ENCODE data around the gene PRKCG.

The PRKCG gene

DNA sequence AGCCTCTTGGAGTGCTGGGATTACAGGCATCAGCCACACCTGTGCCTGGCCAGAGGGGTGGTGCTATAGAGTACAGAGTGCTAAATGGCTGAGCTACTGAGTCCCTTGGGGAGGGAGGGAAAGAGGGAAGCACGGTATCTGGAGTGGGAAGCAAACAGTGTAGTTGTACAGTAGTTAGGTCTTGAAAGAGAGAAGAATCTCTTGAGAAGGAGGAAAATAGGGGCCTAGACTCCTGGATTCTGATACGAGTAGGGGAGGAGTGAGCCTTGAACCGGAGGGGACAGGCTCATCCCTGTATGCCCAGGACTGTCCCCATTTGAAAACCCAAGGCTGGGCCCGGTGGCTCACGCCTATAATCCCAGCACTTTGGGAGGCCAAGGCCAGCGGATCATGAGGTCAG is 9.2 kb upstream of the PRKCG start:
- DNase-seq (ENCODE audit: low read depth), result no peak

DNA sequence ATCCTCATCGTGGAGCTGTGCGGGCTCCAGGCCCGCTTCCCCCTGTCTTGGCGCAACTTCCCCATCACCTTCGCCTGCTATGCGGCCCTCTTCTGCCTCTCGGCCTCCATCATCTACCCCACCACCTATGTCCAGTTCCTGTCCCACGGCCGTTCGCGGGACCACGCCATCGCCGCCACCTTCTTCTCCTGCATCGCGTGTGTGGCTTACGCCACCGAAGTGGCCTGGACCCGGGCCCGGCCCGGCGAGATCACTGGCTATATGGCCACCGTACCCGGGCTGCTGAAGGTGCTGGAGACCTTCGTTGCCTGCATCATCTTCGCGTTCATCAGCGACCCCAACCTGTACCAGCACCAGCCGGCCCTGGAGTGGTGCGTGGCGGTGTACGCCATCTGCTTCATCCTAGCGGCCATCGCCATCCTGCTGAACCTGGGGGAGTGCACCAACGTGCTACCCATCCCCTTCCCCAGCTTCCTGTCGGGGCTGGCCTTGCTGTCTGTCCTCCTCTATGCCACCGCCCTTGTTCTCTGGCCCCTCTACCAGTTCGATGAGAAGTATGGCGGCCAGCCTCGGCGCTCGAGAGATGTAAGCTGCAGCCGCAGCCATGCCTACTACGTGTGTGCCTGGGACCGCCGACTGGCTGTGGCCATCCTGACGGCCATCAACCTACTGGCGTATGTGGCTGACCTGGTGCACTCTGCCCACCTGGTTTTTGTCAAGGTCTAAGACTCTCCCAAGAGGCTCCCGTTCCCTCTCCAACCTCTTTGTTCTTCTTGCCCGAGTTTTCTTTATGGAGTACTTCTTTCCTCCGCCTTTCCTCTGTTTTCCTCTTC is 8.0 kb upstream of the PRKCG start:
- no peak for DNase-seq (ENCODE audit: low read depth)

DNA sequence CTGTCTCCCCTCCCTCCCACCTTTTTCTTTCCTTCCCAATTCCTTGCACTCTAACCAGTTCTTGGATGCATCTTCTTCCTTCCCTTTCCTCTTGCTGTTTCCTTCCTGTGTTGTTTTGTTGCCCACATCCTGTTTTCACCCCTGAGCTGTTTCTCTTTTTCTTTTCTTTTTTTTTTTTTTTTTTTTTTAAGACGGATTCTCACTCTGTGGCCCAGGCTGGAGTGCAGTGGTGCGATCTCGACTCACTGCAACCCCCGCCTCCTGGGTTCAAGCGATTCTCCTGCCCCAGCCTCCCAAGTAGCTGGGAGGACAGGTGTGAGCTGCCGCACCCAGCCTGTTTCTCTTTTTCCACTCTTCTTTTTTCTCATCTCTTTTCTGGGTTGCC is 7.4 kb upstream of the PRKCG start:
- no peak for DNase-seq (ENCODE audit: low read depth)

DNA sequence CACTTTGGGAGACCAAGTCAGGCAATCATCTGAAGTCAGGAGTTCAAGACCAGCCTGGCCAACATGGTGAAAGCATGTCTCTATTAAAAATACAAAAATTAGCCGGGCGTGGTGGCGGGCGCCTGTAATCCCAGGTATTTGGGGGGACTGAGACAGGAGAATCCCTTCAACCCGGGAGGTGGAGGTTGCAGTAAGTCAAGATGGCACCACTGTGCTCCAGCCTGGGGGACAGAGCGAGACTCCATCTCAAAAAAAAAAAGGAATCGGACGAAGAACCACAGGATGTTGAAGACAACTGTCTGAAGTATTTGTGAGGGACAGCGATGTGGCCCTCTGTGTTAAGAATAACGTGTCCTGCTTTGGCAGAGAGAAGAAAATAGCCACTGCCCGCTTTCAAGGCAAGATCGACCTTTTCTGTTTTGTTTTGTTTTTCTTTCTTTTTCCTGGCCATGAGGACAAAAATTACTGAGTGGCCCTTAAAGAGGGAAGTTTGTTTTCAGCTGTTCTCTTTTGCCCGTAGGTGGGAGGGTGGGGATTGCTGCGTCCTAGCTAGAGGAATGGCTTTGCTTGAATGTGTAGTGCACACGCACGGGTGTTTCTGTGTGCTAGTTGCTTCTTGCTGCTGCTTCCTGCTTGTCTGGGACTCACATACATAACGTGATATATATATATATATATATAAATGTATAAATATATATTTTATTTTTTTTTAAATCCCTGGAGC is 6.2 kb upstream of the PRKCG start:
- DNase-seq (ENCODE audit: low read depth), result no peak

DNA sequence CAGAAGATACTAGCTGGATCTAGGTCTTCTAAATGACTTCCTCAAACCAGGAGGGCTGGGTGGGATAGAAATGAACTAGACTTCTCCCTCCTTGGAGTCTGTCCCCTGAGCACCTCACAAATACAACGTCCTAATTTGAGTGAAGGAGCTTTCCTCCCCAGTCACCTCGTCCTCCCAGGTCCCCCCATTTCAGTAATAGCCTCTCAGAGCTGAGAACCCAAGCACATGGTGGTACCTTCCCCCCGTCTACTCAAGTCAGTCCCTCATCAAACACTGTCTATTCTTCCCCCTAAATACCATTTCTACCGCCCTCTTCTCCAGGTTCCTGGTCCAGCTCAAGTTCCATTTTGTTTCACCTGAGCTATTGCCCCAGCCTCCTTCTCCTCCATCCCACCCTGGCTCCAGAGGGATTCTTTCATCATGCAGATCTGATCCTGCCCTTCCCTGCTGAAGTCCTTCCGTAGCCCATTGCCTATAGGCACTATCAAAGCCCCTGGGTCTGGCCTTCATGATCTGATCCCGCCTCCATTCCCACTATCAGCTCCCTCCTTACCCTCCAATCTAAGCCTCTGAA is 5.3 kb upstream of the PRKCG start:
- DNase-seq (ENCODE audit: low read depth), result no peak

DNA sequence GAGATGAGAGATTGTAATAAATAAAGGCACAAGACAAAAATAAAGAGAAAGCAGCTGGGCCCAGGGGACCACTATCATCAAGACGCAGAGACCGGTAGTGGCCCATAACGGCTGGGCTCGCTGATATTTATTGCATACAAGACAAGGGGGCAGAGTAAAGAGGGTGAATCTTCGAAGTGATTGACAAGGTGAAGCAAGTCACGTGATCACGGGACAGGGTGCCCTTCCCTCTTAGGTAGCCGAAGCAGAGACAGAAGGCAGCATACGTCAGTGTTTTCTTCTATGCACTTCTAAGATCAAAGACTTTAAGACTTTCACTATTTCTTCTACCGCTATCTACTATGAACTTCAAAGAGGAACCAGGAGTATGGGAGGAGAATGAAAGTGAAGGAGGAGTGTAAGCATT is 4.6 kb upstream of the PRKCG start:
- DNase-seq (ENCODE audit: low read depth), result no peak

DNA sequence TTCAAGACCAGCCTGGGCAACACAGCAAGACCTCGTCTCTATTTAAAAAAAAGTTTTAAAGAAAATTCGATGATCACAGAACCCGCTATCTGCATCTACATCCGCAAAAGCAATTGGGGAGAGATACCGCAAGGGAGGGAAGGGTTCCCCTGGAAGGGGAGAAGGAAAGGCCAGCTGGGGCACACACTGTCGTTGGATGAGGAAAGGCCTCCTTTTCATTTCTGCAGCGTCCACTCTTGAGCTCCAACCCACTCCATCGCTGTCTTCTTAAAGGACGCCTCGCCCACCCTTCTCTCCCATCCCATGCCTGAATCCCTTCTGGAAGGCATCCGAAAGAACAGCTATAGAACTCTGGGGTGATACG is 3.2 kb upstream of the PRKCG start:
- DNase-seq (ENCODE audit: low read depth), result no peak

DNA sequence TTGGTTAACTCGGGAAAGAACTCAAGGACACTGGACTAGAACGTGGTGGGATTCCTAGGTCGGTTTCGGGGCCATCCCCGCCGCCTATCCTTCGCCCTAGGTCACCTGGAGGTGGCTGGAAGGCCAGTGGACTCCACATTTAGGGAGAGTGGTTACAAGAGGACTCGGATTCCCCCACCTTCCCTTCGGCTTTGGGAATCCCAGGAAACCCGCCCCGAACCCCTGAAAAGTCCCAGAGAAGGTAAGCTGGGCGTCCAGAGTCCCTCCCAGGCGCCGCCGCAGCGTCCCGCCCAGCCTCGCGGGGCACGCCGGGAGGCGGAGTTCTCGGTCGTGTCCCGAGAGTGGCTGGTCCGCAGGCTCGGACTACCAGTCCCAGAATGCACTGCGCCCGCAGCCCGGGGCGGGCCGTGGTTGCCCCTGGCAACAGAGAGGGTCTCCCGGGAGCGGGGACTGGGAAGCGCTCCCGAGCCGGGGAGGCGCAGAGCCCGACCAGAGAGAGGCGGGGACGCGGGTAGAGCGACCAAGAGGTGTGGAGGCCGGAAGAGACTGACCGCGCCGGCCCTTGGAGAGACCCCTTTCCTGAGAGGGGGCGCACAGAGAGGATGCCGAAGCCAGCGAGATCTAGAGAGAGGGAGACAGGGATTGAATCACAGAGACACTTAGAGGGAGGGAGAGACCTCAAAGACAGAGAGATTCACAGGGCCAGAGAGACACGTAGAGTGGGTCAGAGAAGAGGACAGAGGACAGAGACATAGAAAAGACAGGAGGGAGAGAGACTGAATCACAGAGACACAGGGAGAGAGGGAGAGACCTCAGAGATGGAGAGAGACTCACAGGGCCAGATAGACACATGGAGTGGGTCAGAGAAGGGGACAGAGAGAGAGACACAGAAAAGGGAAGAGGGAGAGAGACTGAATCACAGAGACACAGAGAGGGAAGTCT is 2.6 kb upstream of the PRKCG start:
- DNase-seq (ENCODE audit: low read depth), result peak; percentile 74

DNA sequence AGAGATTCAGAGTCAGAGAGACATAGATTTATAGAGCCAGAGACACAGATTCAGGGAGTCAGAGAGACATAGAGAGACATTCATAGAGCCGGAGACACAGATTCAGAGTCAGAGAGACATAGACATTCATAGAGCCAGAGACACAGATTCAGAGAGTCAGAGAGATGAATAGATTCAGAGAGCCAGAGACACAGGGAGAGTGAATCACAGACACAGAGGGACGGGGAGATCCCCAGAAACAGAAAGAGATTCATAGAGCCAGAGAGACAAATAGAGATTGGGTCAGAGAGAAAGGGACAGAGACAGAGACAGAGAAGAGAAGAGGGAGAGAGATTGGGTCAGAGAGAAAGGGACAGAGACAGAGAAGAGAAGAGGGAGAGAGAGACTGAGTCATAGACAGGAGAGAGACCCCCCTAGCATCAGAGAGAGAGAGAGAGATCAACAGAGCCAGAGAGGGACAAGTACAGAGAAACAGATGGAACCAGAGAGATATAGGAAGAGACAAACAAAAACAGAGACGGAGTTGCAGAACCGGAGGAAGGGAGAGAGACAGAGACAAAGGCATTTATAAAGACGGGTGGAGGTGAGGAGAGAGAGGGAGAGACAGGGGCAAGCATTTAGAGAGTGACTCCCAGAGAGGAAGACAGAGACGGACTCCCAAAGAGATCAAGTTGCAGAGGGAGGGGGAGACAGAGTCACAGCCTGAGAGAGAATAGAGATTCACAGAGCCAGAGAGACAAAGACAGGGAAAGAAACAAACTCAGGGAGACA is 1.1 kb upstream of the PRKCG start:
- DNase-seq (ENCODE audit: low read depth), result no peak

DNA sequence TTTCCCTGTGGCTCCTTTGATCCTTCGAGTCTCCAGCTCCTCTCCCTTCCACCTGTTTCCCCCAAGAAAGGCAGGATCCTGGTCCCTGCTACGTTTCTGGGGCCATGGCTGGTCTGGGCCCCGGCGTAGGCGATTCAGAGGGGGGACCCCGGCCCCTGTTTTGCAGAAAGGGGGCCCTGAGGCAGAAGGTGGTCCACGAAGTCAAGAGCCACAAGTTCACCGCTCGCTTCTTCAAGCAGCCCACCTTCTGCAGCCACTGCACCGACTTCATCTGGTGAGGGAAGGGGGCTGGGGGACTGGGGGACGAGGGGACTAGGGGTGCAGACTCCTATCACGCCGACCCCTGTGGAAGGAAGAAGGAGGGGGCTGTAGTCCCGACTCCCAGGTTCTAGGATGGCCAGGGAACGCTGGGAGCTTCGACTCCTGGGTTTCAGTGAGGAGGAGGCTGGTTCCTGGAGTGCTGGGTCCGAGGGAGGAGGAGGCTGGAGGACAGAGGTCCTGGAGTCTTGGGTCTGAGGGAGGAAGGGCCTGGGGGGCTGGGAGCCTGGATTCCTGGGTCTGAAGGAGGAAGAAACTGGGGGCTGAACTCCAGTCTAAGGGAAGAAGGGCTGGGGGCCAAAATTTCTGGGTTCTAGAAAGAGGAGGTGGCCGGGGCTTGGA is 524 bp downstream of the PRKCG start:
- no peak for DNase-seq (ENCODE audit: low read depth)

DNA sequence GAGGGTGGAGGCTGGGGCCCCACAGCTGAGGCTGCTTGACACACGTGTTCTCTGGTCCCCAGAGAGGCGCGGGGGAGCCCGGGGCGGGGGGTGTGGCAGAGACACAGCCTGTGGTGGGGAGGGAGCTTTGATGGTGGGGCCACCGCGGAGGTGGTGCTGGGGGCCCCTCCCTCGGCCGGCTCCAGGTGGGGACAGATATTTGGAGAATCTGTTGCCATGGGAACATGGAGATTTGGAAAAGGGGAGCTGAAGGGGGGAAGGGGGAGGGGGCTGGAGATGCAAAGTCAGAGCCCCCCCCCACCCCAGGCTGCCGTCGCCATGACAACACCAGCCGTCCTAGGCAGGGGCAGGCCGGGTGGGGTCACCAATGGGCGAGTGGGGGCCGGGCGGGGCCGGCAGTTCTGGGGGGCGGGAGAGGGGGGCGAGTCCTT is 1.2 kb downstream of the PRKCG start:
- no peak for DNase-seq (ENCODE audit: low read depth)

DNA sequence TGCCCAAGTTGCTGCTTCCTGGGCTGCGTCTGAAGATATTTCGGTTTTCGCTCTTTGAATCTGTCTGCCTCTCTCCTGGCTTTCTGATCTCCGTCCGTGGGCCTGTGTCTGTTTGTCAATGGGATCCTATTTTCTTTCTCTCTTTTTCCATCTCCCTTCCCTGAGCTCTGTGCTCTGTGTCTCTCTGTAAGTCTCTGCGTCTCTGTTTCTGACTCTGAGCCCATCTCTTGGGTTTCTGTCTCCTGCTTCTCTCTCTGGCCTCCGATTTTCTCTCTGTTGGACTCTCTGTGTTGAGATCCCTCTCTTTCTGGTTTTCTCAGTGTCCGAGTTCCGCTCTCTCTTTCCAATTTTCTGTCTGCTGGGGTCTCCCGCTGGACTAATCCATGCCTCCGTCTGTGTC is 1.7 kb downstream of the PRKCG start:
- no peak for DNase-seq (ENCODE audit: low read depth)

DNA sequence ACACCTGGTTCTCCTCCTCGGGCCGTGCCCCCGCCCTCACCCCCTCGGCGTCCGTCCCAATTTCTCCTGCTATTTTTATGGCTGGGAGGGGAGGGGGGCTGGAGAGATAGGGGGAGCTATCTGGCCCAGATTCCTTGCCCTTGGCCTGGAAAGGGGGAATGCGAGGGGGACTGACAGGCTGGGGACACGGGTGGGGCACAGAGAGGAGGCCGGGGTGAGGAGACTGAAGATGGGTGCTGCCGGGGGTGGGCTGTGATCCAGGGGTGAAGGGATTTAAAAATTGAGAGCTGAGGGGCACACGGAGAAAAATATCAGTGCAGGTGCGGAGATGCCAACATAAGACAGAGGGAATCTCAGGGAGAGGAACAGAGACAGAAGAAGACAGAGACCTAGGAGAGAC is 2.3 kb downstream of the PRKCG start:
- DNase-seq (ENCODE audit: low read depth), result no peak

DNA sequence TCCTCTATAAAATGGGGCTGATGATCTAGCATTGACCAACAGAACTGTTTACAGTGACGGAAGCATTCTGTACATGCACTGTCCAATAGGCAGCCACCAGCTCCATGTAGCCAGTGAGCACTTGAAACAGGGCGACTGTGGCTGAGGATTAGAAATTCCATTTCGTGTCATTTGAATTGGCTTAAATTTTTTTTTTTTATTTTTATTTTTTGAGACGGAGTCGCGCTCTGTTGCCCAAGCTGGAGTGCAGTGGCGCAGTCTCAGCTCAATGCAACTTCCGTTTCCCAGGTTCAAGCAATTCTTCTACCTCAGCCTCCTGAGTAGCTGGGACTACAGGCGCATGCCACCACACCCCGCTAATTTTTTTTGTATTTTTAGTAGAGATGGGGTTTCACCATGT is 3.0 kb downstream of the PRKCG start:
- no peak for DNase-seq (ENCODE audit: low read depth)

DNA sequence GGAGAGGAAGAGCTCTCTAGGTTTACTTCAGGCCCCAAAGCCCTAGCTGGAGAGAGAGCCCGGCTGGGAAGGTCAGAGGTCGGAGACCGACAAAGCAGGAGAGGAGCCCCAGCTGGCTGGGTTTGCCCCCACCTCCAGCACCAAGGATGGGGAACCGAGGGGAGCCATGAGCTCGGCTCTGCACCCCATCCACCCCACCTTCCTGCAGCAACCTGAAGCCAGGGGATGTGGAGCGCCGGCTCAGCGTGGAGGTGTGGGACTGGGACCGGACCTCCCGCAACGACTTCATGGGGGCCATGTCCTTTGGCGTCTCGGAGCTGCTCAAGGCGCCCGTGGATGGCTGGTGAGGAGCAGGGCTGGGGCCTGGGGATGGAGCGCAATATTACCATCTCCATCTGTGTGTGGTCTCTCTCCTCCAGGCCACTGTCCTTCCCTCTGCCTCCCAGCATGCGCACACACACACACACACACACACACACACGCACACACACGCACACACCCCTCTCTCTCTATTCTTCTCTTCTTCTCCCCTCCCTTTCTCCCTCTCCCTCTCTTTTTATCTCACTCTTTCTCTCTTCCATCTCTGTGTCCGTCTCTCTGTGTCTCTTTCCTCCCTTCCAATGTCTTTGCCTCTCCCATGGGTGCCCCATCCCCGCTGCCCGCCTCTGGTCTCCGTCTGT is 10.4 kb downstream of the PRKCG start:
- no peak for DNase-seq (ENCODE audit: low read depth)

DNA sequence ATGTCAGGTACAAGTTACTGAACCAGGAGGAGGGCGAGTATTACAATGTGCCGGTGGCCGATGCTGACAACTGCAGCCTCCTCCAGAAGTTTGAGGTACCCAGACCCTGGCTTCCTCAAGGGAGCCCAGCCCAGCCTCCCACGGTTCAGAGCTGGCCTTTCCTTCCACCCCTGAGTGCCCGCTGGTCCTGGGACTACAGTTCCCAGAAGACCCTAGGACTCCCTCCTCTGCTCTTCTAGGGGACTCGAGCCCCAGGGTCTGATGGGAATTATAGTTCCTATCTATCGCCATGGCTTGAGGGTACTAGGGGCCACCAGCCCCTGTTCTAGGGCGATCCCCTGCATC is 11.0 kb downstream of the PRKCG start:
- no peak for DNase-seq (ENCODE audit: low read depth)

DNA sequence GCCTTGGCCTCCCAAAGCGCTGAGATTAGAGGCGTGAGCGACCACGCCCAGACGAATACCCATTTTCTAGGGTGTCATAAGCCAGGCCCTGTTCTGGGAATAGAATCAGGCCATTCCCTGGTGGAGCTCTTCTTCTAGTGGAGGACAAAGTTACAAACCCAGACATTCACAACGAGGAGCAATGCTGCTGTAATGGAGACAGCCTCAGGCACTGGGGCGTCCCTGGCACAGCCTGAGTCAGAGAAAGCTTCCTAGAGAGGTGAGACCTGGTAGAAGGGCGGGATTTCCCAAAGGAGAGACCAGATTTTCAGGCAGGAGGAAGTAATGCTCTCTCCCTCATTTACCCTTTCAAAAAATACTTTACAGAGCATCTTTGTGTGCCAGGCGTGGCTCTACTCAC is 12.7 kb downstream of the PRKCG start:
- no peak for DNase-seq (ENCODE audit: low read depth)

DNA sequence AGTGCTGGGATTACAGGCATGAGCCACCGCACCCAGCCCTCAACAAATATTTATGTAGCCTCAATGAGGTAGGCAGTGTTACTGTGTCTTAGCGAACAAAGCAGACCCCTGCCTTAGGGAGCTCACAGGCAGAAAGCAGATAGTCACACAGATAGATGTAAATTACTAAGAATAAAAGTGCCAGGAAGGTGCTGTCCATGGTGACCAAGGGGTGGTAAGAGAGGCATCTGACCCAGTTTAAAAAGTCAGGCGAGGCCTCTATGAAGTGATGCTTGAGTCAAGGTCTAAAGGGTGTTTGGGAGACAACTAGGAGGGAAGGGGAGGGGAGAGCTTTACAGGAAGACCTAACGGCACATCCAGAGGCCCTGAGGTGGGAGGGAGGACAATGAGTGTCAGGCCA is 14.7 kb downstream of the PRKCG start:
- DNase-seq (ENCODE audit: low read depth), result no peak

DNA sequence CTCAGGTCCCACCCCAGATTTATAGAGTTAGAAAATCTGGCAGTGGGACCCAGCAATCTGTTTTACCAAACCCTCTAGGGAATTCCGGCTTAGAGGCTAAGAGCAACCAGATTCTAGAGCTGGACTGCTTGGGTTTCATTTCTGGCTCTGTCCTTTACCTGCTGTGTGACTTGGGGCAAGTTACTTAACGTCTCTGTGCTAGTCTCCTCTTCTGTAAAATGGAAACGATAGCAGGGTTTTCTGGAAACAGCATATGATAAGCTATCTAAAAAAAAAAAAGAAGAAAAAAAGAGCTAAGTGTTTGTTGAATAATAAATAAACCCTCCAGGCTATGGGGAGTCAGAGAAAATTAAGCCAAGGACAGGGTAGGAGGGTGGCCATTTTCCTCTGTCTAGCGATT is 15.5 kb downstream of the PRKCG start:
- DNase-seq (ENCODE audit: low read depth), result no peak

DNA sequence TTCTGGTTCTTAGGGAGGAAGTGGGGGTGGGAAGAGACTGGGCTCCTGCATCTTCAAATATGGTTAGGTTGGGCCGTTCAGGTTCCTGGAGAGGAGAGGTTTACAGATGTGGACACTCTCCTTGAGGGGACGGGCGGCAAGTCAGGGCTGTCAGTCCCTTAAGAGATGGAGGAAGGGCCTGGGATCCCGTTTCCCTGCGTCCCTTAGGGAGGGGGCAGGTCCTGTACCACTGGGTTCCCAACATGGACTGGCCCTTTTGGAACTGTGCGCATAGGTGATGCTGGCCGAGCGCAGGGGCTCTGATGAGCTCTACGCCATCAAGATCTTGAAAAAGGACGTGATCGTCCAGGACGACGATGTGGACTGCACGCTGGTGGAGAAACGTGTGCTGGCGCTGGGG is 16.2 kb downstream of the PRKCG start:
- DNase-seq (ENCODE audit: low read depth), result no peak

Measured in stimulated activated CD8-positive, alpha-beta memory T cell treated with anti-CD3 and anti-CD28 coated beads, Interleukin-12 subunit alpha, Interleukin-12 subunit beta, amount 100 ng/mL, for 4 hours (primary cell).